Mesendoderm (in vitro differentiated cells): Measurements from ENCODE around the gene PCGF2.

Experiments
- DNase-seq: peaks from one replicate; pipeline ENCODE4 v3.0.0; 2013
- H2AK5ac ChIP-seq: 2 replicates; pipeline ENCODE4 v1.6.1; 2013; ENCODE audit warnings: low read length, inconsistent platforms
- H2BK120ac ChIP-seq: 2 replicates; pipeline ENCODE4 v1.6.1; 2013; ENCODE audit warnings: low read depth, mild to moderate bottlenecking, low read length, moderate library complexity, mixed read lengths
- H2BK15ac ChIP-seq: replicated peaks from 2 replicates; pipeline ENCODE4 v1.6.1; 2013; ENCODE audit warnings: low read depth, mild to moderate bottlenecking, moderate library complexity
- H2BK5ac ChIP-seq: 2 replicates; pipeline ENCODE4 v1.6.1; 2013; ENCODE audit warnings: low read length, inconsistent platforms
- H3K18ac ChIP-seq: 2 replicates; pipeline ENCODE4 v1.6.1; 2013; ENCODE audit warnings: mild to moderate bottlenecking, low read length, mixed read lengths
- H3K23ac ChIP-seq: one replicate; pipeline ENCODE4 v1.6.1; 2013; ENCODE audit warnings: low read length
- H3K27ac ChIP-seq: 2 replicates; pipeline ENCODE4 v1.5.1; 2013; ENCODE audit warnings: low read depth, mild to moderate bottlenecking, inconsistent platforms, low read length, moderate library complexity
- H3K27me3 ChIP-seq: 2 replicates; pipeline ENCODE4 v1.6.1; 2013; ENCODE audit warnings: low read length, control low read depth, mild to moderate bottlenecking, inconsistent platforms; ENCODE audit not compliant: insufficient read depth, poor library complexity
- H3K36me3 ChIP-seq: 2 replicates; pipeline ENCODE4 v1.6.1; 2013; ENCODE audit warnings: low read length, inconsistent platforms; ENCODE audit not compliant: control insufficient read depth, insufficient read depth
- H3K4ac ChIP-seq: one replicate; pipeline ENCODE4 v1.6.1; 2013; ENCODE audit warnings: low read depth, mild to moderate bottlenecking, low read length, moderate library complexity
- H3K4me1 ChIP-seq: 2 replicates; pipeline ENCODE4 v1.6.1; 2013; ENCODE audit warnings: low read depth, low read length, inconsistent platforms; ENCODE audit not compliant: control insufficient read depth
- H3K4me2 ChIP-seq: 2 replicates; pipeline ENCODE4 v1.6.1; 2013; ENCODE audit warnings: low read length
- H3K4me3 ChIP-seq: 2 replicates; pipeline ENCODE4 v1.5.1; 2013; ENCODE audit warnings: mild to moderate bottlenecking, low read length
- H3K56ac ChIP-seq: one replicate; pipeline ENCODE4 v1.6.1; 2013; ENCODE audit warnings: low read length
- H3K79me1 ChIP-seq: 2 replicates; pipeline ENCODE4 v1.6.1; 2013; ENCODE audit warnings: low read length, inconsistent platforms
- H3K79me2 ChIP-seq: 2 replicates; pipeline ENCODE4 v1.6.1; 2013; ENCODE audit warnings: mild to moderate bottlenecking, low read length; ENCODE audit not compliant: control insufficient read depth, insufficient read depth
- H3K9ac ChIP-seq: 2 replicates; pipeline ENCODE4 v1.6.1; 2013; ENCODE audit warnings: low read length, inconsistent platforms
- H4K5ac ChIP-seq: one replicate; pipeline ENCODE4 v1.6.1; 2013; ENCODE audit warnings: low read length
- H4K8ac ChIP-seq: one replicate; pipeline ENCODE4 v1.6.1; 2013; ENCODE audit warnings: low read depth, mild to moderate bottlenecking, control low read depth, low read length, moderate library complexity
- WGBS: extraction: QIAGEN DNeasy Blood & Tissue Kit; methylation state at CpG from one replicate; pipeline ENCODE4 v1.1.7; 2013; ENCODE audit warnings: low lambda C conversion rate, missing lambda C conversion rate; ENCODE audit not compliant: insufficient coverage; ENCODE audit errors: extremely low coverage; 5-methylcytosine and 5-hydroxymethylcytosine counted together

The PCGF2 gene

DNA sequence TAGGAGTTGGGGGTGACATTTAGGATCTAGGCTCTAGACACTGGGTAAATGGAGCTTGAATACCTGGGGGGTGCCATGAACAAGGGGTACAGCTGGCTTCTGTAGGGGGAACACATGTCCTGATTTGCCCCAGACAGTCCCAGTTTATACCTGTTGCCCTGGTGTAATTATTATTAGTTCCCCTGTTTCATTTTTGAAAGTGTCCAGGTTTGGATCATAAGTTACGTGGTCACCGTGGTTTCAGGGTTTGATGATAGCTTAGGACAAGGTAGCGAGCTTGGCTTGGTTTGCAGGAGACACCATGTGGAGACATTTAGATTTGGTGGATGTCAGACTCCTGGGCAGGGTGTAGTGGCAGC lies 37.6 kb downstream of the PCGF2 start:
- Histone ChIP-seq H3K4ac (no peak overlapping the region), H3K27ac (no peak overlapping the region), H3K9ac (no peak overlapping the region), H2BK120ac (no peak overlapping the region), H2BK5ac (no peak overlapping the region), H3K56ac (no peak overlapping the region), H3K79me2 (no peaks in the 10 kb centered on the region), H3K4me3 (no peak overlapping the region), H3K4me2 (no peak overlapping the region), H2BK15ac (no peak overlapping the region), H4K8ac (no peak overlapping the region), H3K4me1 (peaks cover 2% of the 10 kb centered on the region), H3K18ac (no peak overlapping the region), H3K23ac (no peak overlapping the region), H3K79me1 (peaks cover 2% of the 10 kb centered on the region), H4K5ac (no peak overlapping the region), H2AK5ac (no peak overlapping the region), H3K27me3 (no peaks in the 10 kb centered on the region), H3K36me3 (no peaks in the 10 kb centered on the region)
- DNase-seq = no peak
- no CpG with 5 or more reads among the region's 3 CpGs for WGBS

DNA sequence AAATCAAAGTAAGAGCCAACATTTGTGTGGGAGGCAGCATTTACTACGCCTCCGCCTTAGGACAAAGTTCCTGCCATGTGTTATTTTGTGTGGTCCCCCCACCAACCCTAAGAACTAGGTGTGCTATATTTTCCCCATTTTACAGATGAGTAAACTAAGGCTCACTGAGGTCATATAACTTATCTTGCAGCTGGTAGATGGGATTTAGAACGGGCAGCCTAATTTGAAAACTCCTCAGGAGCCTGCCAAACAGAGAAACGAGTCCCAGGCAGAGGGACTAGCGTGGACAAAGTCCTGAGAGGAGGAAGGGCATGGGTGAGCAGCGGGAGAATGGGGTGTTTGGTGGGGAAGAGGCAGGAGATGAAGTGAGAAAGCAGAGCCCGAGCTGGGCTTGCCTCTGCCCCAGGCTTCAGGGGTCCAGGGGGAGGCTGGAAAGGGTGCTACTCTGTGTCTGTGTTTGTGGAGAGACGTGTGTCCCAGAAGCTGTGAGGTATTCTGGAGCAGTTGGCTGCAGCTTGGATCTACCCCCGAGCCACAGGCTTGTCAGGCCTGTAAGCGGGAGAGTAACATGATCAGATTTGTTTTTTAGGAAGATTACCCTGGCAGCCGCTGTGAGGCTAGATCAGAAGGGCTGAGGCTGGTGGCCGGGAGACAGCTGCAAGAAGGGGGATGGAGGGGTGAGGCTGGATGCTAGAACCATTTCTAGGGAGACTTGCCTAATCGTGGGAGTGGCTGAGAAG lies 38.1 kb downstream of the PCGF2 start:
- Histone ChIP-seq H2BK5ac (no peak overlapping the region), H3K4me3 (no peak overlapping the region), H3K4ac (no peak overlapping the region), H3K9ac (no peak overlapping the region), H3K18ac (no peak overlapping the region), H3K79me2 (no peaks in the 10 kb centered on the region), H3K27me3 (no peaks in the 10 kb centered on the region), H3K79me1 (peaks cover 2% of the 10 kb centered on the region), H2AK5ac (no peak overlapping the region), H3K4me2 (no peak overlapping the region), H3K23ac (no peak overlapping the region), H3K36me3 (no peaks in the 10 kb centered on the region), H3K27ac (no peak overlapping the region), H3K4me1 (peaks cover 2% of the 10 kb centered on the region), H2BK120ac (no peak overlapping the region), H2BK15ac (no peak overlapping the region), H3K56ac (no peak overlapping the region), H4K8ac (no peak overlapping the region), H4K5ac (no peak overlapping the region)
- WGBS = no CpG with 5 or more reads among the region's 13 CpGs
- DNase-seq = no peak

GRCh38 chr17:38709104-38709820 lies 38.9 kb downstream of the PCGF2 start:
- H3K27me3 ChIP-seq = no peaks in the 10 kb centered on the region
- H2BK15ac ChIP-seq = no peak overlapping the region
- H2BK120ac ChIP-seq = no peak overlapping the region
- H3K27ac ChIP-seq = no peak overlapping the region
- H3K4ac ChIP-seq = no peak overlapping the region
- H3K4me1 ChIP-seq = peaks cover 4% of the 10 kb centered on the region
- H3K4me3 ChIP-seq = no peak overlapping the region
- no peak overlapping the region for H3K18ac ChIP-seq
- H3K36me3 ChIP-seq = no peaks in the 10 kb centered on the region
- no peaks in the 10 kb centered on the region for H3K79me2 ChIP-seq
- no peak overlapping the region for H2BK5ac ChIP-seq
- H4K5ac ChIP-seq = no peak overlapping the region
- no CpG with 5 or more reads among the region's 18 CpGs for WGBS
- H2AK5ac ChIP-seq = no peak overlapping the region
- no peak overlapping the region for H3K56ac ChIP-seq
- peaks cover 2% of the 10 kb centered on the region for H3K79me1 ChIP-seq
- H3K23ac ChIP-seq = no peak overlapping the region
- no peak overlapping the region for H3K4me2 ChIP-seq
- no peak for DNase-seq
- H3K9ac ChIP-seq = no peak overlapping the region
- no peak overlapping the region for H4K8ac ChIP-seq

GRCh38 chr17:38707678-38708351 lies 40.3 kb downstream of the PCGF2 start:
- Histone ChIP-seq H2BK15ac (no peak overlapping the region), H3K4me2 (no peak overlapping the region), H3K79me1 (peaks cover 2% of the 10 kb centered on the region), H3K4me1 (peaks cover 9% of the 10 kb centered on the region), H3K56ac (no peak overlapping the region), H2BK120ac (no peak overlapping the region), H3K4ac (no peak overlapping the region), H4K8ac (no peak overlapping the region), H2AK5ac (no peak overlapping the region), H3K27ac (no peak overlapping the region), H3K23ac (no peak overlapping the region), H2BK5ac (no peak overlapping the region), H3K79me2 (no peaks in the 10 kb centered on the region), H3K4me3 (no peak overlapping the region), H3K9ac (no peak overlapping the region), H3K27me3 (peaks cover 4% of the 10 kb centered on the region), H4K5ac (no peak overlapping the region), H3K18ac (no peak overlapping the region), H3K36me3 (no peaks in the 10 kb centered on the region)
- DNase-seq = no peak
- WGBS = no CpG with 5 or more reads among the region's 21 CpGs

DNA sequence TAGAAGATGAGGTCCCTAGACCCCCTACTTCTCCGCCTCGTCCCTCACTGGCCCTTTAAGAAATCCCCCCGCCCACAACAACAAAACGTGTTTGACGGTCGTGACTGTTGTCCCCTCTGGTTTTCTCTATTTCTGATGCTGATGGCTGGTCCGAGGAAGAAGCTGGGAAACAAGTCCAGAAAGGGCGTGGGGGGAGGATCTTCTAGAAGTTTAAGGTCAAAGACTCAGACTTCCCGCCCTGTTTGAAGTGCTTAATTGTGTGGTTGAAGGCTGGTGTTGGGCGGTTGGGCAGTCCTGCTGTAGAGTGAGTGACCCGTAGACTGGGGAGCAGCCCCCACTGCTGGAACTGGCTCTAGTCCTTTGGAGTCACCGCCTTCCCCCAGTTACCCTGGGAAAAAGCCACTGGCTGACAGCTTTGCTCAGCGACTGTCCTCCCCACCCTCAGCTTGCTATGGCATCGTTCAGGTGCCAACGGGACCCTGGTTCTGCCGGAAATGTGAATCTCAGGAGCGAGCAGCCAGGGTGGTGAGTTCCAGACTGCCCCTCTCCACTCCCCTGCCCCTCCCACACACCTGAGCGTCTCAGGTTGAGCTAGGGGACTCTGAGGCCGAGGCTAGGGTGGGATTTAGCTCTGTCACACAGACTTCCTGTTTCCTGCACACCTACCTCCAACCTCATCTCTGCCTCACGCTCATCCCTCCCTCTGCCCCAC lies 41.5 kb downstream of the PCGF2 start:
- Histone ChIP-seq H3K36me3 (no peaks in the 10 kb centered on the region), H3K4me2 (peak overlapping the region; percentile 19), H3K79me1 (peaks cover 2% of the 10 kb centered on the region), H3K4ac (no peak overlapping the region), H4K5ac (no peak overlapping the region), H3K4me1 (peaks cover 9% of the 10 kb centered on the region), H3K4me3 (peak overlapping the region; percentile 55), H4K8ac (no peak overlapping the region), H3K27ac (no peak overlapping the region), H3K79me2 (no peaks in the 10 kb centered on the region), H3K56ac (peak overlapping the region; percentile 78), H3K18ac (peak overlapping the region; percentile 92), H3K27me3 (peaks cover 6% of the 10 kb centered on the region), H2BK5ac (no peak overlapping the region), H2BK15ac (no peak overlapping the region), H3K23ac (no peak overlapping the region), H3K9ac (peak overlapping the region; percentile 62), H2AK5ac (no peak overlapping the region), H2BK120ac (no peak overlapping the region)
- DNase-seq = peak; percentile 55
- WGBS = no CpG with 5 or more reads among the region's 20 CpGs
